ENCODE data around the gene PSMD6.

PSMD6 gene

GRCh38 chr3:64021922-64022321, 1.4 kb downstream of the PSMD6 start:
- no peak for TF ChIP-seq CTCF (IDR thresholded peaks at IDR 0.05; ENCODE audit: control extremely low read depth, extremely low read depth, low read depth, missing control alignments)
- DNase-seq (ENCODE audit: extremely low spot score) = no peak
- POLR2A ChIA-PET = no interaction called here
- CTCF ChIA-PET = interaction anchor here (1.2 to 3.9 kb wide), 4 partner anchors 8 to 462 kb away, joined by 4 to 43 read pairs (median 11); no protein-coding TSS in a partner anchor

- ChIA-PET CTCF (interaction anchor here (1.5 to 2.1 kb wide), 2 partner anchors 10 to 56 kb away, joined by 3 to 8 read pairs; no protein-coding TSS in a partner anchor), POLR2A (no interaction called here)
- TF ChIP-seq CTCF (IDR thresholded peaks at IDR 0.05; ENCODE audit: control extremely low read depth, extremely low read depth, low read depth, missing control alignments) = no peak
- no peak for DNase-seq (ENCODE audit: extremely low spot score)
Measured at GRCh38 chr3:64019879-64020278, 3.4 kb downstream of the PSMD6 start.

- ChIA-PET POLR2A (no interaction called here), CTCF (interaction anchor here (1.5 to 2.2 kb wide), 4 partner anchors 9 to 465 kb away, joined by 3 to 13 read pairs (median 9); no protein-coding TSS in a partner anchor)
- no peak for TF ChIP-seq CTCF (IDR thresholded peaks at IDR 0.05; ENCODE audit: control extremely low read depth, extremely low read depth, low read depth, missing control alignments)
- DNase-seq (ENCODE audit: extremely low spot score) = no peak
Measured at GRCh38 chr3:64019271-64019670, 4.0 kb downstream of the PSMD6 start.

GRCh38 chr3:64016941-64017620, 6.2 kb downstream of the PSMD6 start:
- no peak for DNase-seq (ENCODE audit: extremely low spot score)
- POLR2A ChIA-PET = no interaction called here
- no peak for TF ChIP-seq CTCF (IDR thresholded peaks at IDR 0.05; ENCODE audit: control extremely low read depth, extremely low read depth, low read depth, missing control alignments)
- CTCF ChIA-PET = interaction anchor here (2.2 kb wide), 1 partner anchor 9 kb away, joined by 13 read pairs; no protein-coding TSS in a partner anchor

GRCh38 chr3:64011685-64012084, 11.6 kb downstream of the PSMD6 start:
- CTCF ChIA-PET = interaction anchor here (0.9 to 4.7 kb wide), 5 partner anchors 11 to 472 kb away, joined by 3 to 37 read pairs (median 6); partner anchors contain the start of gene PSMD6
- DNase-seq (ENCODE audit: extremely low spot score) = no peak
- TF ChIP-seq CTCF (IDR thresholded peaks at IDR 0.05; ENCODE audit: control extremely low read depth, extremely low read depth, low read depth, missing control alignments) = no peak
- POLR2A ChIA-PET = no interaction called here

- ChIA-PET POLR2A (no interaction called here), CTCF (interaction anchor here (1.1 to 4.7 kb wide), 4 partner anchors 8 to 18 kb away, joined by 3 to 37 read pairs (median 16); partner anchors contain the start of gene PSMD6)
- TF ChIP-seq CTCF (IDR thresholded peaks at IDR 0.05; ENCODE audit: control extremely low read depth, extremely low read depth, low read depth, missing control alignments) = no peak
- DNase-seq (ENCODE audit: extremely low spot score) = no peak
Measured at GRCh38 chr3:64010199-64010598, 13.1 kb downstream of the PSMD6 start.
